ENCODE results near the gene MEGF9. TPM values are rescaled to one million over a fixed set of nuclear protein-coding genes. Genes with fewer than 3 reads are reported as not detected.
"Not testable (repeated sequence)": the region's sequence is repeated elsewhere in the genome, so short reads cannot be mapped to it uniquely, and the experiment has no call there.

Gene MEGF9
- total and polyA plus RNA-seq, 7 donors, result 2.5 to 21.0 (median 11.8) TPM

GRCh38 chr9:120636194-120636957 lies 77.9 kb downstream of the MEGF9 start:
- Histone ChIP-seq H3K9me3 (no peaks in the 10 kb centered on the region), H3K4me3 (no peak overlapping the region), H3K36me3 (no peaks in the 10 kb centered on the region), H3K4me1 (no peaks in the 10 kb centered on the region), H3K27ac (no peak overlapping the region), H3K27me3 (no peaks in the 10 kb centered on the region)
- no peak for DNase-seq
- WGBS, 2 donors, result 96 to 97% methylated on average over 25 of the region's 25 CpGs
- intact Hi-C loops (cut with DNase I), result no loop called here
- no peak for TF ChIP-seq EP300 (IDR thresholded peaks at IDR 0.05)
- TF ChIP-seq, protein P1, sequence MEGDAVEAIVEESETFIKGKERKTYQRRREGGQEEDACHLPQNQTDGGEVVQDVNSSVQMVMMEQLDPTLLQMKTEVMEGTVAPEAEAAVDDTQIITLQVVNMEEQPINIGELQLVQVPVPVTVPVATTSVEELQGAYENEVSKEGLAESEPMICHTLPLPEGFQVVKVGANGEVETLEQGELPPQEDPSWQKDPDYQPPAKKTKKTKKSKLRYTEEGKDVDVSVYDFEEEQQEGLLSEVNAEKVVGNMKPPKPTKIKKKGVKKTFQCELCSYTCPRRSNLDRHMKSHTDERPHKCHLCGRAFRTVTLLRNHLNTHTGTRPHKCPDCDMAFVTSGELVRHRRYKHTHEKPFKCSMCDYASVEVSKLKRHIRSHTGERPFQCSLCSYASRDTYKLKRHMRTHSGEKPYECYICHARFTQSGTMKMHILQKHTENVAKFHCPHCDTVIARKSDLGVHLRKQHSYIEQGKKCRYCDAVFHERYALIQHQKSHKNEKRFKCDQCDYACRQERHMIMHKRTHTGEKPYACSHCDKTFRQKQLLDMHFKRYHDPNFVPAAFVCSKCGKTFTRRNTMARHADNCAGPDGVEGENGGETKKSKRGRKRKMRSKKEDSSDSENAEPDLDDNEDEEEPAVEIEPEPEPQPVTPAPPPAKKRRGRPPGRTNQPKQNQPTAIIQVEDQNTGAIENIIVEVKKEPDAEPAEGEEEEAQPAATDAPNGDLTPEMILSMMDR (IDR thresholded peaks at IDR 0.05), result no peak
- TF ChIP-seq POLR2A (IDR thresholded peaks at IDR 0.05), result no peak
- no peak for TF ChIP-seq POLR2AphosphoS5 (IDR thresholded peaks at IDR 0.05)

GRCh38 chr9:120635011-120635410 lies 79.3 kb downstream of the MEGF9 start:
- no peaks in the 10 kb centered on the region for H3K27me3 ChIP-seq
- H3K9me3 ChIP-seq, result no peaks in the 10 kb centered on the region
- H3K27ac ChIP-seq, result no peak overlapping the region
- no peaks in the 10 kb centered on the region for H3K36me3 ChIP-seq
- H3K4me3 ChIP-seq, result no peak overlapping the region
- TF ChIP-seq EP300 (IDR thresholded peaks at IDR 0.05), result no peak
- no peak for TF ChIP-seq POLR2AphosphoS5 (IDR thresholded peaks at IDR 0.05)
- TF ChIP-seq, protein P1 (IDR thresholded peaks at IDR 0.05), result no peak
- TF ChIP-seq POLR2A (IDR thresholded peaks at IDR 0.05), result no peak
- no peak for DNase-seq
- intact Hi-C loops (cut with DNase I), result no loop called here
- WGBS, 2 donors, result 96 to 98% methylated on average over 1 of the region's 1 CpG
- no peaks in the 10 kb centered on the region for H3K4me1 ChIP-seq

DNA sequence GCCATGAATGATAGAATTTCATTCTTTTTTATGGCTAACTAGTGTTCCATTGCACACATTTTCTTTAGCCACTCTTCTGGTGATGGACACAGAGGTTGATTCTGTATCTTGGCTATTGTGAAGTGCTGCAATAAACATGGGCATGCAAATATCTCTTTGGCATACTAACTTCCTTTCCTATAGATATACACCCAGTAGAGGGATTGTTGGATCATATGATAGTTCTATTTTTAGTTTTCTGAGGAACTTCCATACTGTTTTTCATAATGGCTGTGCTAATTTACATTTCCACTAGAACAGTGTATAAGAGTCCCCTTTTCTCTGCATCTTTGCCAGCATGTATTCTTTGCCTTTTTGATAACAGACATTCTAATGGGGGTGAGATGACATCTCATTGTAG lies 83.9 kb downstream of the MEGF9 start:
- TF ChIP-seq, protein P1 (IDR thresholded peaks at IDR 0.05), result no peak
- TF ChIP-seq EP300 (IDR thresholded peaks at IDR 0.05) (no peak), POLR2AphosphoS5 (IDR thresholded peaks at IDR 0.05) (no peak), POLR2A (IDR thresholded peaks at IDR 0.05) (no peak)
- H3K4me3 ChIP-seq, result no peak overlapping the region
- intact Hi-C loops (cut with DNase I), result no loop called here
- H3K36me3 ChIP-seq, result no peaks in the 10 kb centered on the region
- H3K9me3 ChIP-seq, result no peaks in the 10 kb centered on the region
- no peaks in the 10 kb centered on the region for H3K27me3 ChIP-seq
- H3K27ac ChIP-seq, result no peak overlapping the region
- no peaks in the 10 kb centered on the region for H3K4me1 ChIP-seq
- DNase-seq, result no peak

- 96 to 97% methylated on average over 3 of the region's 3 CpGs for WGBS, 2 donors
- DNase-seq; H3K9me3 ChIP-seq; H3K27me3 ChIP-seq; H3K36me3 ChIP-seq; H3K4me1 ChIP-seq; intact Hi-C loops (cut with DNase I); H3K4me3 ChIP-seq: not testable (repeated sequence)
- peak overlapping the region in 3 of 4 donors; percentile 0 to 33 (median 17) for H3K27ac ChIP-seq
These were observed 85.3 kb downstream of the MEGF9 start for GRCh38 chr9:120628925-120629497.

DNA sequence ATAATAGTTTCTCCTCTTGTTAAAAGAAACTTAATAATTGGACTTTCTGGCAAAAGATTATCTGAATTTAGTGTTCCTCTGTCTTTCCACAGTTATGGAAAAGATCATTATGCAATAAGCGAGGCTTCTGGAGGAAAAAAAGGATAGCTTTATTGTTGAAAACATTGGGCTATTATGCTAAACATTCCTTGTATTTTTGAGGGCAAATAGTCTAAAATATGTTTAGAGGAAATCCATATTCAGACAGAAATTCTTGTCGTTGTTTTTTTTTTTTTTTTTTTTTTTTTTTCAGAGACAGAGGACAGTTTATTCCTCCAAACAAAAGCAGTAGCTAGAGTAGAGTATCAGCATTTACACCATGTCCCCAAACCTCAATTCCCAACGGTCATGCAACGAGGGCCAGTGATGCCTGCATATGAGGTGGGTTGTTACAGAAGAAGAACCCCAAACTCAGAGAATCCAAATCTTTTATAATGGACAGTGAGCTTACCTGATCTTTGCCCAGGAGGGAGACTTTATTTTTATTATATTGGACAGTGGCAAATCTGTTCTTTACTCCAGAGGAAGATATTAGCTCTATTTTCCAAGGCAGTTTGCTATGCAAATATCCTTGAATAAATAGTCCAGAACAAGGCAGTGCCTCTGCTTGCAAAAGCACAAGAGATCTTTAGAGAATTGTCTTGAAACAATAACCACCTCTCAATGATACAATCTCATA lies 85.9 kb downstream of the MEGF9 start:
- 86 to 89% methylated on average over 4 of the region's 4 CpGs for WGBS, 2 donors
- intact Hi-C loops (cut with DNase I), result no loop called here
- TF ChIP-seq, protein P1 (IDR thresholded peaks at IDR 0.05), result no peak
- TF ChIP-seq POLR2AphosphoS5 (IDR thresholded peaks at IDR 0.05) (no peak), POLR2A (IDR thresholded peaks at IDR 0.05) (no peak), EP300 (IDR thresholded peaks at IDR 0.05) (no peak)
- no peak for DNase-seq
- no peak overlapping the region for H3K4me3 ChIP-seq
- peak overlapping the region in 2 of 4 donors; percentile 0 to 17 for H3K27ac ChIP-seq
- H3K36me3 ChIP-seq, result no peaks in the 10 kb centered on the region
- H3K9me3 ChIP-seq, result no peaks in the 10 kb centered on the region
- no peaks in the 10 kb centered on the region for H3K4me1 ChIP-seq
- H3K27me3 ChIP-seq, result no peaks in the 10 kb centered on the region

Data from sigmoid colon (tissue), 7 donors.